K562 (cell line): ENCODE data around the gene C2orf42. TPM values are rescaled to one million over a fixed set of nuclear protein-coding genes. Genes with fewer than 3 reads are reported as not detected.

ENCODE experiments used
- ATAC-seq: fragments of 200-7000 bp; cut with Tn5 transposase; 3 replicates; pipeline ENCODE4 v1.9.1; 2020; ENCODE audit warnings: moderate library complexity
- BruUV-seq: library from RNA; stranded (reverse); fragments of 400-500 nt; replicated peaks from 2 replicates; lab custom pipeline; 2021; lab: Mats Ljungman, UMichigan
- CTCF ChIA-PET: fragments of 300-600 bp; formaldehyde crosslinking; extraction: SDS; loops from one replicate; lab custom pipeline; 2021; ENCODE audit warnings: low intra/inter-chr PET ratio; lab: Yijun Ruan, JAX
- POLR2A ChIA-PET: fragments of 300-600, 350-650 bp; sonication (Branson Sonifier 250); formaldehyde crosslinking; extraction: SDS; loops from one replicate; lab custom pipeline; 2021; ENCODE audit warnings: antibody characterized with exemption, inconsistent platforms; lab: Yijun Ruan, JAX
- DNase-seq, 4 experiments: peaks; one replicate each; pipeline versions ENCODE4 v3.0.0 to v3.0.0-alpha.2; 2011 to 2018; ENCODE audit warnings: low spot score in 3 of 4, mixed read lengths in 3 of 4; ENCODE audit errors: extremely low read depth in 1 of 4
- FAIRE-seq: peaks from 2 replicates; lab custom pipeline; 2011; peaks lifted over from hg19 to GRCh38; lab: Jason Lieb, UNC
- H2AFZ ChIP-seq: 2 replicates; pipeline ENCODE4 v1.6.0; 2011; ENCODE audit warnings: low read depth, low read length, control low read depth, inconsistent platforms
- H3K27ac ChIP-seq: fragments of 200-600 bp; 3 replicates; pipeline ENCODE4 v1.8.0; 2011; ENCODE audit warnings: low read depth, mild to moderate bottlenecking, control low read depth, inconsistent platforms, low read length, moderate library complexity, mixed read lengths; ENCODE audit errors: extremely low read depth
- H3K27me3 ChIP-seq, 2 experiments: fragments of 300-600 bp in 1 of 2; 2 replicates in 1 of 2; 3 replicates in 1 of 2; pipeline versions ENCODE4 v1.6.0 to v1.8.0; 2011; ENCODE audit warnings: inconsistent platforms in 2 of 2, low read length in 2 of 2, mild to moderate bottlenecking in 1 of 2, mixed read lengths in 1 of 2, moderate library complexity in 1 of 2; ENCODE audit not compliant: control insufficient read depth in 2 of 2, insufficient read depth in 2 of 2
- H3K36me3 ChIP-seq: fragments of 300-600 bp; 3 replicates; pipeline ENCODE4 v1.8.0; 2011; ENCODE audit warnings: mild to moderate bottlenecking, low read length, inconsistent platforms; ENCODE audit not compliant: control insufficient read depth, insufficient read depth
- H3K4me1 ChIP-seq, 2 experiments: fragments of 200-600 bp in 1 of 2; replicated peaks in 1 of 2; 2 replicates in 1 of 2; 3 replicates in 1 of 2; pipeline versions ENCODE4 v1.5.1 to v1.8.0; 2011; ENCODE audit warnings: inconsistent platforms in 2 of 2, low read length in 2 of 2, mild to moderate bottlenecking in 1 of 2, mixed read lengths in 1 of 2, moderate library complexity in 1 of 2; ENCODE audit not compliant: control insufficient read depth in 2 of 2, insufficient read depth in 2 of 2
- H3K4me2 ChIP-seq: 2 replicates; pipeline ENCODE4 v1.6.1; 2011; ENCODE audit warnings: low read length, control low read depth, inconsistent platforms, mixed read lengths; ENCODE audit not compliant: insufficient read depth
- H3K4me3 ChIP-seq: fragments of 200-600 bp; sonication (generic), shearing (Covaris generic); 2 replicates; pipeline ENCODE4 v1.5.1; 2016; ENCODE audit warnings: control low read depth, inconsistent platforms
- H3K79me2 ChIP-seq: fragments of 200-600 bp; 3 replicates; pipeline ENCODE4 v1.8.0; 2011; ENCODE audit warnings: low read length, inconsistent platforms; ENCODE audit not compliant: control insufficient read depth, insufficient read depth
- H3K9ac ChIP-seq, 2 experiments: 2 replicates each; pipeline versions ENCODE4 v1.6.0 to v1.6.1; 2011; ENCODE audit warnings: low read depth in 2 of 2, low read length in 2 of 2, control low read depth in 1 of 2, inconsistent platforms in 1 of 2, mild to moderate bottlenecking in 1 of 2, mixed read lengths in 1 of 2; ENCODE audit not compliant: insufficient read depth in 1 of 2
- H3K9me1 ChIP-seq: one replicate; pipeline ENCODE4 v1.6.0; 2011; ENCODE audit warnings: inconsistent platforms, mild to moderate bottlenecking, low read length, moderate library complexity; ENCODE audit not compliant: control insufficient read depth, insufficient read depth
- H3K9me3 ChIP-seq: replicated peaks from 2 replicates; pipeline ENCODE4 v1.5.1; 2011; ENCODE audit warnings: low read depth, low read length, inconsistent platforms; ENCODE audit not compliant: control insufficient read depth, insufficient read depth
- H4K20me1 ChIP-seq: replicated peaks from 2 replicates; pipeline ENCODE4 v1.6.1; 2011; ENCODE audit warnings: low read length, inconsistent platforms, mixed read lengths; ENCODE audit not compliant: control insufficient read depth, insufficient read depth
- ATF1 ChIP-seq, 2 experiments: fragments of 450-650 bp in 1 of 2; IDR thresholded peaks; 2 replicates each; pipeline ENCODE4 v1.6.1; 2016; ENCODE audit warnings: missing compliant biosample characterization in 1 of 2, missing genetic modification characterization in 1 of 2
- BHLHE40 ChIP-seq: IDR thresholded peaks from 2 replicates; pipeline ENCODE4 v1.6.1; 2011; ENCODE audit warnings: low read length, improper control_type of control experiment
- CCAR2 ChIP-seq: fragments of 200-400 bp; formaldehyde crosslinking; IDR thresholded peaks from 2 replicates; pipeline ENCODE4 v1.6.1; 2017; ENCODE audit warnings: mild to moderate bottlenecking, low read depth, low read length
- DACH1 ChIP-seq: fragments of 450-650 bp; IDR thresholded peaks from 2 replicates; pipeline ENCODE4 v1.6.1; 2018; ENCODE audit not compliant: partially characterized antibody
- ERF ChIP-seq: fragments of 450-650 bp; formaldehyde crosslinking; IDR thresholded peaks from 2 replicates; pipeline ENCODE4 v1.4.0; 2020; ENCODE audit warnings: mild to moderate bottlenecking, mixed read lengths
- FOXJ3 ChIP-seq: sonication (generic); formaldehyde crosslinking; IDR thresholded peaks from 2 replicates; pipeline ENCODE4 v1.4.0; 2020; ENCODE audit warnings: mild to moderate bottlenecking, missing genetic modification reagents
- JUNB ChIP-seq: fragments of 450-650 bp; formaldehyde crosslinking; conservative IDR thresholded peaks from 2 replicates; pipeline ENCODE4 v1.4.0; 2020; ENCODE audit warnings: mild to moderate bottlenecking
- KDM4B ChIP-seq, 2 experiments: fragments of 450-650 bp in 1 of 2; sonication (generic) in 1 of 2; IDR thresholded peaks; 2 replicates each; pipeline ENCODE4 v1.6.1; 2016 to 2017; ENCODE audit warnings: borderline replicate concordance in 2 of 2, antibody characterized with exemption in 1 of 2, low read depth in 1 of 2, mild to moderate bottlenecking in 1 of 2
- RBBP5 ChIP-seq: fragments of 200-600 bp; sonication (generic); IDR thresholded peaks from 2 replicates; pipeline ENCODE4 v1.6.1; 2012; ENCODE audit warnings: borderline replicate concordance, mild to moderate bottlenecking, low read length, control low read depth, inconsistent platforms; ENCODE audit not compliant: insufficient read depth, poor library complexity, severe bottlenecking
- RBM39 ChIP-seq: fragments of 200-400 bp; formaldehyde crosslinking; optimal IDR thresholded peaks from 2 replicates; pipeline ENCODE3; 2018; ENCODE audit warnings: low read depth, low read length
- RUNX1 ChIP-seq: sonication (generic); IDR thresholded peaks from 2 replicates; pipeline ENCODE4 v1.6.1; 2016; ENCODE audit warnings: antibody characterized with exemption, low read depth
- SMAD1 ChIP-seq: fragments of 150-350 bp; IDR thresholded peaks from 2 replicates; pipeline ENCODE4 v1.6.1; 2014; ENCODE audit warnings: low read length, low read depth; ENCODE audit not compliant: partially characterized antibody
- SMAD4 ChIP-seq: fragments of 250-450 bp; sonication (Bioruptor Pico); conservative IDR thresholded peaks from 2 replicates; pipeline ENCODE4 v1.8.0; 2021; ENCODE audit warnings: inconsistent platforms, mild to moderate bottlenecking, moderate library complexity
- XRCC4 ChIP-seq: IDR thresholded peaks from one replicate; pipeline ENCODE4 v1.6.1; 2011; ENCODE audit not compliant: insufficient read depth, insufficient read length; ENCODE audit errors: extremely low read depth
- ZNF507 ChIP-seq: conservative IDR thresholded peaks from 2 replicates; pipeline ENCODE4 v1.6.1; 2017; ENCODE audit warnings: missing genetic modification characterization, missing compliant biosample characterization
- WGBS: fragments of 100-300 bp; shearing (Covaris generic); methylation state at CpG from one replicate; pipeline ENCODE4 v1.1.6; 2016; ENCODE audit warnings: low coverage, mixed read lengths; ENCODE audit not compliant: insufficient coverage; ENCODE audit errors: missing lambda C conversion rate; 5-methylcytosine and 5-hydroxymethylcytosine counted together
- in situ Hi-C: fragments of 300-500 bp; cut with MboI; formaldehyde crosslinking; loops from 4 replicates; pipeline ENCODE4 v1.15.0; 2018; ENCODE audit warnings: inconsistent platforms, mixed read lengths
- intact Hi-C: fragments of 100-400 bp; cut with micrococcal nuclease; formaldehyde crosslinking; loops from 2 replicates; pipeline ENCODE4 v1.14.2; 2022
- polyA plus RNA-seq, 8 experiments: library from polyadenylated mRNA; depleted of rRNA in 4 of 8; stranded (reverse) in 5 of 8; unstranded in 3 of 8; fragments of >200 nt; fragmentation: Nextera tagmentation in 2 of 8; fragmentation: Illumina TruSeq in 1 of 8; extraction: Ambion mirVana in 2 of 8; extraction: Trizol in 1 of 8; gene quantifications; 2 replicates each; pipeline versions ENCODE4 v1.2.1 to v1.2.3, GENCODE V29; 2011 to 2014; ENCODE audit warnings: inconsistent platforms in 1 of 8, missing spikeins in 1 of 8
- total RNA-seq, 7 experiments: library from RNA; depleted of rRNA in 6 of 7; stranded (reverse); fragments of >200 nt in 6 of 7; fragmentation: Illumina TruSeq in 2 of 7; extraction: Trizol in 2 of 7; gene quantifications; 2 replicates each; pipeline versions ENCODE4 v1.2.1 to v1.2.3, GENCODE V29; 2011 to 2021; ENCODE audit warnings: low replicate concordance in 1 of 7
- TF ChIP-seq, protein P1 (sequence below): fragments of 250-450 bp; sonication (Bioruptor Pico); IDR thresholded peaks from 2 replicates; pipeline ENCODE4 v1.8.0; 2021; ENCODE audit warnings: mild to moderate bottlenecking, moderate library complexity
- TF ChIP-seq, protein P2 (sequence below): fragments of 250-450 bp; sonication (Bioruptor Pico); IDR thresholded peaks from 2 replicates; pipeline ENCODE4 v1.8.0; 2021; ENCODE audit warnings: moderate library complexity, mild to moderate bottlenecking, inconsistent platforms
- TF ChIP-seq, protein P3 (sequence below): sonication (generic); formaldehyde crosslinking; IDR thresholded peaks from 2 replicates; pipeline ENCODE4 v1.8.0; 2022; ENCODE audit warnings: missing genetic modification reagents, mild to moderate bottlenecking, borderline replicate concordance

Gene C2orf42
- total and polyA plus RNA-seq, 9 of the 15 experiments (the other 6 are each of a cell fraction or from before 2014, with no cell fraction given): 4.6 to 10.9 (median 7.5) TPM

DNA sequence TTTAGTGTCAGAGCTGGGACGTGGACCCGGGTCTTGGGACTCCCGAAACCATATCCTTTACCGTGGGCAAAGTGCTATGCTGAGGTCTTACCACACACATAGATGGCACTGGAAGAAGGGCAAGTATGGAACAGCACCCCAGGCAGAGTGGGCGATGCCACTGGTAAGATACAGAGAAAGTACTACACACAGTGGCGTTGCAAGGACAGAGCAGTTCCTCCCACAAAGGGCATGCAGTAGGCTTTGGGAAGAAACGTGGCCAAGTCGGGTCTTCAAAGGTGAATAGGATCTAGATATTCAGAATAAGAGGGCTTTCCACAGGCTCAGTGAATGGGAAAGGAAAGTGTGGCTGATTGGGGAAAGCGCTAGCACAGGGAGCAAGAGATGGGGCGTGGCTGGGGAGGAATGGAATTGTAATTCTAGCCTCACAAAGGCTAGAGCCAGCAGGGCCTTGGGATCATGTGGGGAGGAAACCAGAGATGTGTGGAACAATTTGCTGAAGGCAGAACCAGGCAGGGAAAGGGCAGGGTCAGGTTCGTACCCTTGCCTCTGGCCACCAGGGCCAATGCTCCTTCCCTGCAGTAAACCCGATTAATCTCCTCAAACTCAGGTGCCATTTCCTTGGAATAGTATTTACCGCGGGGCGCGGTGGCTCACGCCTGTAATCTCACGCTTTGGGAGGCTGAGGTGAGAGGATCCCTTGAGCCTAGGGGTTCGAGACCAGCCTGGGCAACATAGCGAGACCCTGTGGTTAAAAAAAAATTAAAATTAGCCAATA lies 67.6 kb downstream of the C2orf42 start:
- Histone ChIP-seq H3K9me3 (no peaks in the 10 kb centered on the region), H3K4me1 (peaks cover 58 to 61% of the 10 kb centered on the region in 2 experiments), H3K9me1 (no peaks in the 10 kb centered on the region), H3K9ac (peak overlapping the region; percentile 99 to 100), H2AFZ (peak overlapping the region; percentile 89), H3K4me3 (peak overlapping the region; percentile 61), H3K79me2 (peaks cover 12% of the 10 kb centered on the region; the same call in 2 of the 3 replicates), H3K27me3 (no peaks in the 10 kb centered on the region), H4K20me1 (no peaks in the 10 kb centered on the region), H3K4me2 (peak overlapping the region; percentile 96), H3K36me3 (no peaks in the 10 kb centered on the region), H3K27ac (peak overlapping the region; percentile 100)
- WGBS: 11% methylated on average over 20 of the region's 20 CpGs
- DNase-seq (peak in 3 of 4 experiments; percentile 28 to 79 (median 50)), FAIRE-seq (peak; percentile 56), ATAC-seq (peak; percentile 17)
- in situ Hi-C loops (loop anchor here (5.0 kb wide), 1 partner anchor 36 kb away; the partner anchor contains the start of gene PCBP1), intact Hi-C loops (no loop called here)
- TSS peak; percentile 77 for BruUV-seq
- POLR2A ChIA-PET: interaction anchor here (0.6 to 3.3 kb wide), 13 partner anchors 8 to 737 kb away, joined by 3 to 74 read pairs (median 4); partner anchors contain the start of genes PCBP1 and SNRPG
- CTCF ChIA-PET: no interaction called here
- TF ChIP-seq, protein P1, sequence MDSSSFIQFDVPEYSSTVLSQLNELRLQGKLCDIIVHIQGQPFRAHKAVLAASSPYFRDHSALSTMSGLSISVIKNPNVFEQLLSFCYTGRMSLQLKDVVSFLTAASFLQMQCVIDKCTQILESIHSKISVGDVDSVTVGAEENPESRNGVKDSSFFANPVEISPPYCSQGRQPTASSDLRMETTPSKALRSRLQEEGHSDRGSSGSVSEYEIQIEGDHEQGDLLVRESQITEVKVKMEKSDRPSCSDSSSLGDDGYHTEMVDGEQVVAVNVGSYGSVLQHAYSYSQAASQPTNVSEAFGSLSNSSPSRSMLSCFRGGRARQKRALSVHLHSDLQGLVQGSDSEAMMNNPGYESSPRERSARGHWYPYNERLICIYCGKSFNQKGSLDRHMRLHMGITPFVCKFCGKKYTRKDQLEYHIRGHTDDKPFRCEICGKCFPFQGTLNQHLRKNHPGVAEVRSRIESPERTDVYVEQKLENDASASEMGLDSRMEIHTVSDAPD: 0 out of 2 replicates have a peak, but pooled peaks have one; percentile 25
- TF ChIP-seq FOXJ3 (no peak), ERF (CRISPR knock-in tag) (0 out of 2 replicates have a peak, but pooled peaks have one; percentile 61), BHLHE40 (0 out of 2 replicates have a peak, but pooled peaks have one; percentile 37), JUNB (CRISPR knock-in tag) (no peak), ATF1 (CRISPR knock-in tag; IDR thresholded peaks at IDR 0.05) (no peak), ATF1 (tag; IDR thresholded peaks at IDR 0.05) (no peak), RUNX1 (no peak), CCAR2 (no peak), KDM4B (IDR thresholded peaks at IDR 0.05; ENCODE audit: borderline replicate concordance in 2 of 2, low read depth in 1 of 2) (no peak), XRCC4 (no peak), SMAD1 (peak; percentile 28), RBBP5 (no peak), SMAD4 (CRISPR knock-in tag) (peak; percentile 55), DACH1 (no peak), RBM39 (no peak), ZNF507 (tag) (no peak)
- TF ChIP-seq, protein P2, sequence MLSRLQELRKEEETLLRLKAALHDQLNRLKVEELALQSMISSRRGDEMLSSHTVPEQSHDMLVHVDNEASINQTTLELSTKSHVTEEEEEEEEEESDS (CRISPR knock-in tag): no peak
- TF ChIP-seq, protein P3, sequence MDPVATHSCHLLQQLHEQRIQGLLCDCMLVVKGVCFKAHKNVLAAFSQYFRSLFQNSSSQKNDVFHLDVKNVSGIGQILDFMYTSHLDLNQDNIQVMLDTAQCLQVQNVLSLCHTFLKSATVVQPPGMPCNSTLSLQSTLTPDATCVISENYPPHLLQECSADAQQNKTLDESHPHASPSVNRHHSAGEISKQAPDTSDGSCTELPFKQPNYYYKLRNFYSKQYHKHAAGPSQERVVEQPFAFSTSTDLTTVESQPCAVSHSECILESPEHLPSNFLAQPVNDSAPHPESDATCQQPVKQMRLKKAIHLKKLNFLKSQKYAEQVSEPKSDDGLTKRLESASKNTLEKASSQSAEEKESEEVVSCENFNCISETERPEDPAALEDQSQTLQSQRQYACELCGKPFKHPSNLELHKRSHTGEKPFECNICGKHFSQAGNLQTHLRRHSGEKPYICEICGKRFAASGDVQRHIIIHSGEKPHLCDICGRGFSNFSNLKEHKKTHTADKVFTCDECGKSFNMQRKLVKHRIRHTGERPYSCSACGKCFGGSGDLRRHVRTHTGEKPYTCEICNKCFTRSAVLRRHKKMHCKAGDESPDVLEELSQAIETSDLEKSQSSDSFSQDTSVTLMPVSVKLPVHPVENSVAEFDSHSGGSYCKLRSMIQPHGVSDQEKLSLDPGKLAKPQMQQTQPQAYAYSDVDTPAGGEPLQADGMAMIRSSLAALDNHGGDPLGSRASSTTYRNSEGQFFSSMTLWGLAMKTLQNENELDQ (CRISPR knock-in tag): no peak
